Activated CD4-positive, alpha-beta T cell treated with anti-CD3 and anti-CD28 coated beads, Interleukin-2, amount 10 ng/mL, durations not matched to agents 24 days and 14 days (primary cell): ENCODE results near the gene AMIGO3. TPM values are rescaled to one million over a fixed set of nuclear protein-coding genes. Genes with fewer than 3 reads are reported as not detected.

Source experiments
- DNase-seq: peaks from one replicate; pipeline ENCODE4 v3.0.0; 2022
- H3K27ac Mint-ChIP-seq: one replicate; pipeline ENCODE4 v1.8.0; 2022; ENCODE audit warnings: mild to moderate bottlenecking, mixed read lengths
- H3K27me3 Mint-ChIP-seq: one replicate; pipeline ENCODE4 v1.8.0; 2022; ENCODE audit warnings: mixed read lengths
- H3K36me3 Mint-ChIP-seq: one replicate; pipeline ENCODE4 v1.8.0; 2022; ENCODE audit warnings: low read depth, mild to moderate bottlenecking, mixed read lengths
- H3K4me1 Mint-ChIP-seq: one replicate; pipeline ENCODE4 v1.8.0; 2021; ENCODE audit warnings: mixed read lengths
- H3K4me3 Mint-ChIP-seq: one replicate; pipeline ENCODE4 v1.8.0; 2022; ENCODE audit warnings: mild to moderate bottlenecking, moderate library complexity, mixed read lengths
- H3K9me3 Mint-ChIP-seq: one replicate; pipeline ENCODE4 v1.8.0; 2021; ENCODE audit warnings: mixed read lengths
- intact Hi-C: fragments of 100-400 bp; cut with micrococcal nuclease; formaldehyde crosslinking; loops from one replicate; pipeline ENCODE4 v1.15.1; 2023
- total RNA-seq: library from RNA; stranded (reverse); gene quantifications from 2 replicates; pipeline ENCODE4 v1.2.3, GENCODE V29; 2022

The AMIGO3 gene
- total RNA-seq, 1 donor from 2014 or later = 0.21 TPM

GRCh38 chr3:49721896-49722781 lies 2.7 kb upstream of the AMIGO3 start:
- peak overlapping the region; percentile 95 for H3K4me3 Mint-ChIP-seq
- H3K36me3 Mint-ChIP-seq = peaks cover 22% of the 10 kb centered on the region
- intact Hi-C loops = no loop called here
- peaks cover 32% of the 10 kb centered on the region for H3K4me1 Mint-ChIP-seq
- H3K9me3 Mint-ChIP-seq = no peaks in the 10 kb centered on the region
- peak; percentile 61 for DNase-seq
- no peaks in the 10 kb centered on the region for H3K27me3 Mint-ChIP-seq
- peak overlapping the region; percentile 95 for H3K27ac Mint-ChIP-seq

GRCh38 chr3:49721596-49721895 lies 2.1 kb upstream of the AMIGO3 start:
- peaks cover 32% of the 10 kb centered on the region for H3K4me1 Mint-ChIP-seq
- DNase-seq = no peak
- no peak overlapping the region for H3K4me3 Mint-ChIP-seq
- no peaks in the 10 kb centered on the region for H3K9me3 Mint-ChIP-seq
- H3K27me3 Mint-ChIP-seq = no peaks in the 10 kb centered on the region
- H3K27ac Mint-ChIP-seq = no peak overlapping the region
- intact Hi-C loops = no loop called here
- peaks cover 22% of the 10 kb centered on the region for H3K36me3 Mint-ChIP-seq

DNA sequence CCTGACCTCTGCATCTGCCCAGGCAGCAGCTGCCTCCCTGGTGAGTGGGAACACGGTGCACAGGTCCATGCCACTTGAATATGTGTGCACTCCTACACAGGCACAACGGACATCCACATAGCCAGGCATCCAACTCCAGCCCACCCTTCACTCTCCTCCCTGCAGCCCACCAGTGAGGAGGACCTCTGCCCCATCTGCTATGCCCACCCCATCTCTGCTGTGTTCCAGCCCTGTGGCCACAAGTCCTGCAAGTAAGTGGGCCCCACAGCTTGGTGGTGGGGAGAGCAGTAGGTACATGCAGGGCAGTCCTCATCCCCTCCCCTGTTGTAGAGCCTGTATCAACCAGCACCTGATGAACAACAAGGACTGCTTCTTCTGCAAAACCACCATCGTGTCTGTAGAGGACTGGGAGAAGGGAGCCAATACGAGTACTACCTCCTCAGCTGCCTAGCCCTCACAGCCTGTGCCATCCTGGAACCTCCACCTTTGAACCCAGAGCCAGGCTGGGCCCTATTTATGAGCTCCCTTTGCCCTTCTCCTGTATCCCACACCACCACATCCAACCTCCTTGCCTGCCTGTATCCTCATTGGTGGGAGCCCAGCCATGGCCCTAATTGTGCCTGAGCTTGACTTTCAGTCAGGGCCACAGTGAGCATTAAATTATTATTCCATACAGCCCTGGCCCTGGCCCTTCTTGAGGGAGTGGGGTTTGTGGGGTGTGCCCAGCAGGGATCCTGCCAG lies 1.5 kb upstream of the AMIGO3 start:
- intact Hi-C loops = no loop called here
- Mint-ChIP-seq H3K36me3 (peaks cover 22% of the 10 kb centered on the region), H3K4me3 (no peak overlapping the region), H3K4me1 (peaks cover 32% of the 10 kb centered on the region), H3K27me3 (no peaks in the 10 kb centered on the region), H3K27ac (peak overlapping the region; percentile 29), H3K9me3 (no peaks in the 10 kb centered on the region)
- peak; percentile 63 for DNase-seq

GRCh38 chr3:49718858-49719213 lies 648 bp downstream of the AMIGO3 start:
- peak overlapping the region; percentile 48 for H3K27ac Mint-ChIP-seq
- H3K4me1 Mint-ChIP-seq = peaks cover 25% of the 10 kb centered on the region
- H3K9me3 Mint-ChIP-seq = no peaks in the 10 kb centered on the region
- peak overlapping the region; percentile 86 for H3K4me3 Mint-ChIP-seq
- H3K27me3 Mint-ChIP-seq = no peaks in the 10 kb centered on the region
- intact Hi-C loops = no loop called here
- H3K36me3 Mint-ChIP-seq = peaks cover 24% of the 10 kb centered on the region
- DNase-seq = no peak

GRCh38 chr3:49717959-49718857 lies 1.3 kb downstream of the AMIGO3 start:
- DNase-seq = peak; percentile 61
- Mint-ChIP-seq H3K4me1 (peaks cover 25% of the 10 kb centered on the region), H3K4me3 (peak overlapping the region; percentile 86), H3K9me3 (no peaks in the 10 kb centered on the region), H3K27me3 (no peaks in the 10 kb centered on the region), H3K27ac (no peak overlapping the region), H3K36me3 (peaks cover 22% of the 10 kb centered on the region)
- intact Hi-C loops = no loop called here

DNA sequence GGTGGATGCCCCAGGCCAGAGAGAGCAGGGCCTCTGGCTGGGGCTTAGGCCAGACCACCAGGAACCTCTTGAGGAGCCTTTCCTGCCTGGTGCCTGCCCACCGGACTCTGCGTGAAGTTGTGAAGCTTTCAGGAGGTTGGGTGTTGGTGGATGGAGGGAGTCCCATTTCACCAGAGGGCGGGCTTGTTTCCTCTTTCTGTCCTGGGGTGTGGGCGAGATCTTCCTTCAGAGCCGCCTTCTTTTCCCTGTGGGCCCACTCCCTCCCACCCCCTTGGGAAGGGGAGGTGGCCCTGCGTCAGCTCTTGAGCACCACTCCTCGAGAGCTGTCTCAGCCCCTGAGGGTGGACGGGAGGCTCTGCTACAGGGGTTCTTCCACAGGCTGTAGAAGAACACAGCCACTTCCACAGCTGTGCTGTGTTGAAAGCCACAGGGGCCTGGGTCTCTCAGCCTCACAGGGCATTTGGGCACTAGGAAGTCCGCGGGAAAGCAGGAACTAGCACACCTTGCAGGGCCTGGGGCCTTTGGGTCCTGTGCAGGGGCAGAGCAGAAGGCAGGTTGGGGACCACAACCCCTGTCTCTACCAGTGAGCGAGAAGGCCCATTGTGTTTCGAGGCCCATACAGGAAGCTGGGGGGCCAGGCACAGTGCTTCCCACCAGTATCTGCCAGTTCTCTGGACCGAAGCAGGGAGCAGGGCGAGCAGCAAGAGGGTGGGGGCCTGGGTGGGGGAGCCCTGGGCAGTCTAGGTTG lies 2.1 kb downstream of the AMIGO3 start:
- DNase-seq = no peak
- no peaks in the 10 kb centered on the region for H3K9me3 Mint-ChIP-seq
- no peaks in the 10 kb centered on the region for H3K27me3 Mint-ChIP-seq
- intact Hi-C loops = no loop called here
- H3K4me3 Mint-ChIP-seq = peak overlapping the region; percentile 23
- peaks cover 16% of the 10 kb centered on the region for H3K36me3 Mint-ChIP-seq
- H3K27ac Mint-ChIP-seq = no peak overlapping the region
- peaks cover 24% of the 10 kb centered on the region for H3K4me1 Mint-ChIP-seq

GRCh38 chr3:49716691-49717210 lies 2.7 kb downstream of the AMIGO3 start:
- Mint-ChIP-seq H3K36me3 (peaks cover 14% of the 10 kb centered on the region), H3K4me3 (no peak overlapping the region), H3K9me3 (no peaks in the 10 kb centered on the region), H3K4me1 (peaks cover 27% of the 10 kb centered on the region), H3K27me3 (no peaks in the 10 kb centered on the region), H3K27ac (no peak overlapping the region)
- intact Hi-C loops = no loop called here
- DNase-seq = no peak

GRCh38 chr3:49716169-49716568 lies 3.3 kb downstream of the AMIGO3 start:
- DNase-seq = no peak
- Mint-ChIP-seq H3K4me3 (no peak overlapping the region), H3K27ac (no peak overlapping the region), H3K36me3 (peaks cover 14% of the 10 kb centered on the region), H3K9me3 (no peaks in the 10 kb centered on the region), H3K27me3 (no peaks in the 10 kb centered on the region), H3K4me1 (peaks cover 26% of the 10 kb centered on the region)
- intact Hi-C loops = no loop called here

- Mint-ChIP-seq H3K27ac (no peak overlapping the region), H3K9me3 (no peaks in the 10 kb centered on the region), H3K36me3 (peaks cover 10% of the 10 kb centered on the region), H3K4me3 (no peak overlapping the region), H3K27me3 (no peaks in the 10 kb centered on the region), H3K4me1 (peaks cover 25% of the 10 kb centered on the region)
- intact Hi-C loops = no loop called here
- DNase-seq = no peak
Measured at GRCh38 chr3:49715611-49716121, 3.8 kb downstream of the AMIGO3 start.

DNA sequence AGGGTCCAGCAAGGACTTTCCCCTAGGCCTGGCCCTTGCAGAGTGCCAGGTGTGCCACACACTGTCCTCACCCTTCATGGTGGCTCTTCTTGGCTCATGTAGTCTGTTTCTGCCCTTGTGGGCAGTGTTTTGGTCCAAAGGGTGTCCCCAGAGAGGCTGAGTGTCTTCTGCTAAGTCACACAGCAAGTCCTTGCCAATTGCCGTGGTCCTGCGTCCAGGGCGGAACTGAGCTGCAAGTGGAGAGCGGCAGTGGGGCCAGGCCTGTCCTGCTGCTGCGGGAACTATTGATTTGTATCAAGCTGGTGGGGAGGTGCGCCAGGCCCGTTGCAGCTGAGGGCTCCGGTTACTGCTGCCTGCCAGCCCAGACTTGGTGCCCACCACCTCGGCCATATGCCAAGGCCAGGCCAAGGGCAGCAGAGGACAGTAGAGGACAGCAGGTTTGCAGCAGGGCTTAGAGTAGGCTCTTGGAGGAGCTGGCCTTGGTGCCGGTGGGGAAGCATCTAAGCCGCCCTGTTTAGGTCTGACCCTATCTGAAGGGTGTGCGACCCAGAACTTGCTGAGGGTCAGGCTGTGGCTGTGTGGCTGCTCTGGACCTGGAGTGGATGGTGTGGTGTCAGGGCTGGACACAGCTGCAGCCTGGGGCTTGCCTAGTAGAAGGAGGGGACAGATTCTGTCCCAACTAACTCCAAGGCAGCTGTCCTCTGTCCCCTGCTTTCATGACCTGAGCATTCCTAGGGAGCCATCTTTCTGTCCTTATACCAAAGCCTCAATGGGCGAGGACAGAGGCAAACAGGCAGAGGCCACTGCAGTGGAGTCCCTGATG lies 4.5 kb downstream of the AMIGO3 start:
- Mint-ChIP-seq H3K36me3 (peaks cover 9% of the 10 kb centered on the region), H3K9me3 (no peaks in the 10 kb centered on the region), H3K27me3 (no peaks in the 10 kb centered on the region), H3K27ac (no peak overlapping the region), H3K4me3 (no peak overlapping the region), H3K4me1 (peaks cover 24% of the 10 kb centered on the region)
- no peak for DNase-seq
- intact Hi-C loops = no loop called here

DNA sequence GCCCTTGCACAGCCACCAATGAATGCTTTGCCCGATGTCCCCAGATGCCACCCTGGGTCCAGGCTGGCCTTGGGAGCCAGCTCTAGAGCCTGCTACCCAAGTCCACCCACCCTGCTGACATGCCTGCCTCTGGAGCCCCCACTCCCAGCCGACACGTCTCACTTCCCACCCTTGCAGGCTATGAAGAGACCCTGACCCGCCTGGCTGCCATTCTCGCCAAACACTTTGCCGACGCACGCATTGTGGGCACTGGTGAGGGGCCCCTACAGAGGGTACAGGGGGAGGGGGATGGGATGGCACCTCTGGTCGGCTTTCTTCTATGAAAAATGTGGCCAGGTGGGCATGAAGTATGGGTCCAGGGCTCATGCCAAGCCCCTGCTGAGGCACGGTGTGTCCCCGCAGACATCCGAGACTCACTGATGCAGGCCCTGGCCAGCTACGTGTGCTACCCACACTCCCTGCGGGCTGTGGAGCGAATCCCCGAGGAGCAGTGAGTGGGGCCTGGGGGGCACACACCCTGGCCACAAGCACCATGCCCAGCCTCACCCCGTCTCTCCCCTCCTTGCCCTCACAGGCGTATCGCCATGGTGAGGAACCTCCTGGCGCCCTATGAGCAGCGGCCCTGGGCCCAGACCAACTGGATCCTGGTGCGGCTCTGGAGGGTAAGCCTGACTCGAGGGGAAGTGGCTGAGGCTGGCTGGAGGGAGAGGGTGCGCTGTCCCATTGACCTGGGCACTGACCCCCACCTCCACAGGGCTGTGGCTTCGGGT lies 6.0 kb downstream of the AMIGO3 start:
- peaks cover 6% of the 10 kb centered on the region for H3K36me3 Mint-ChIP-seq
- H3K9me3 Mint-ChIP-seq = no peaks in the 10 kb centered on the region
- intact Hi-C loops = no loop called here
- no peaks in the 10 kb centered on the region for H3K27me3 Mint-ChIP-seq
- peaks cover 11% of the 10 kb centered on the region for H3K4me1 Mint-ChIP-seq
- no peak overlapping the region for H3K27ac Mint-ChIP-seq
- H3K4me3 Mint-ChIP-seq = no peak overlapping the region
- DNase-seq = no peak
